HTERT RPE-1 (cell line): ENCODE data around the gene GRIA4.
"Not testable (repeated sequence)": the region's sequence is repeated elsewhere in the genome, so short reads cannot be mapped to it uniquely, and the experiment has no call there.

Experiments used
- in situ Hi-C: fragments of 300-500 bp; cut with MboI; formaldehyde crosslinking; loops from 4 replicates; pipeline ENCODE4 v1.14.3; 2020; ENCODE audit warnings: low sequenced_read_pairs

The GRIA4 gene

DNA sequence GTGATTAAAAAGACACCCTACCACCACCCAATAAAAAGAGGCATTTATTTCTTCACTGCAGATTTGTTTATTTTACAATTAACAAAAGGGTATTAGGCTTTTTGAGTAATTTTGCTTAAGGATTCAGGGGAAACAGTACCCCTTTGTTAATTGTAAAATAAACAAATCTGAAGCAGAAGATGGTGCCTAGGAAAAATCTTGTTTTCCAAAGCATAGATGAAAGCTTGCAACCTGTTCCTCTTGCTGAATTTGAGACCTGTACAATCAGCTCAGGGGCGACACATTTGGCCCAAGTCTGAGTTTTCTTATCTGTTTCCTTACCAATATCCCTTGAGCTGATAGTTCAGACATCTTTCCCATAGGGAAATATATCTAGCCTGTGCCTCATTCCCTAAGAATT lies 171.9 kb downstream of the GRIA4 start:
- in situ Hi-C loops: no loop called here

DNA sequence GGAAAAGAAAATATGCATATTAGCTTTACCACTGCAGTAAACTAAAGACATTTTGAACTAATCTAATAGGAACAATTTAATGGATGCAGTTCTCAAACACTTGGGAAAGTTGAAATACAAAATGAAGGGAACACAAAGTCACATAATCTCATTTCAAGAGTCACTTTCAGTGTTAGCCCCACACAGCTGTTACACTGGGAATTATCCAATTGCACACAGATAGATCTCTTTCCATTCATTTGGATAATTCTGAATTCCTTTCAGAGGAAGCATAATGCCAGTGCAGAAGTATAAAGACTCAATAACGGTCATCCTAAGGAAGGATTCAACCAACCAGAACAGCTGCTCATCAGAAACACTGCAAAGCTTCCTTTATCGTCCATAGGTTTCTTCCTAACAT lies 173.3 kb downstream of the GRIA4 start:
- in situ Hi-C loops: no loop called here

DNA sequence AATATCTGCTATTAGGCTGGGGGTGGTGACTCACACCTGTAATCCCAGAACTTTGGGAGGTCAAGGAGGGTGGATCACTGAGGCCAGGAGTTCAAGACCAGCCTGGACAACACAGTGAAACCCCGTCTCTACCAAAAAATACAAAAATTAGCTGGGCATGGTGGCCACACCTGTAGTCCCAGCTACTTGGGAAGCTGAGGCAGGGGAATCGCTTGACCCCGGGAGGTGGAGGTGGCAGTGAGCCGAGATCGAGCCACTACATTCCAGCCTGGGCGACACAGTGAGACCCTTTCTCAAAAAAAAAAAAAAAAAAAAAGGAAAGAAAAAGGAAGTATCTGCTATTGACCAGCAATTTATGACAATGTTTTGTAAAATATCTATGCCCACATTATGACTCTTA lies 176.0 kb downstream of the GRIA4 start:
- in situ Hi-C loops: not testable (repeated sequence)

DNA sequence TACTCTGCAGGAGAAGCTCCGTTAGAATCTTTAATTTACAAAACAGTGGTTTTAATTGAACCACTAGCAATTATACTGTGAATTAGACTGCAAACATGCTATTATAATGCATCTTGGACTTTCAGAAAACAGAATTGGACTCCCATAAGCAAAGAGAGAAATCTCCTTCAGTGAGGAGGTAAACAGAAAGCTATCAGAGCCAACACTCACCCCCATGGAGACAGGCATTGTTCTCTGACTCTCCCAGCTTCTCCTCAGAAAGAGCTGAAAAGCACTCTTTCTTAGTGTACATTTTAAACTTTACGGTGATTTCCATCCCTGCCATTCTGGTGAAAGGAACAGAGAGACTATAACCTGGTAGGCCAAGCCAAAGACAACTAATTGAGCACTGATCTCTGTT lies 176.9 kb downstream of the GRIA4 start:
- in situ Hi-C loops: no loop called here

DNA sequence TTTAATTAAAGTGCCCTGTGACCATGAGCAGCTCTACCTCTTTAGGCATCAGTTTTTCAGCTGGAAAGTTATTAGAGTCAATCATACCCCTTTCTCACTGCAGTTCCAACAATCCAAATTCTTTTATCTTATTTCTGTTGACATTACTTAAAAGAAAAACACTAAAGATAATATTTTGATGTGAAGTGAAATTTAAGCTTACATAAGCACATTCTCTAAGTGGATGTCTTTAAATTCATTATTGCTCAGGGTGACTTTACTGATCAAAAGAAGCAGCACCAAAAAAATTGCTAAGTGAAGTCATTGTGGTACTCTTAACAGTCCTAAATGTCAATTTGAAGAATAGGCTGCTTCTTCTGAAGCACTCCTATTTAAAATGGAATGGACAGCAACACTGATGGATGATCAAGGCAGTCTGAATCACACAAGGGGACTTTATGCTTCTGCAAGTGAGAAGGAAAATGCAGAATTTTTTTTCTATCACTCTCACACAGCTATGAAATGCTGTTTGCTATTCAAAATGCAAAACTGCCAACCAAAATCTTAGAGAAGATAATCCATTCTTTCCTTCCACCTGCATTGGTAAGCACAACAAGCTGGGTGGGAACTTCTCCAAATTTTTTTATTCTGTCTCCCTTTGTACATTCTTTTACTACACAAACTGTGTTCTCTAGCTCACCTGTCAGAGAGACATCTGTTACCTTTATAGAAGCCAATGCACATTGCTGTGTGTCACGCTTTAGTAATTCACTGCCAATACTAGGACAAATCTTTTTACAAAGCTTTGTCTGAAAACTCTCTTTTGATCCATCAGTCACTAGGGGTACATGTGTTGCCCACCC lies 179.9 kb downstream of the GRIA4 start:
- in situ Hi-C loops: no loop called here

DNA sequence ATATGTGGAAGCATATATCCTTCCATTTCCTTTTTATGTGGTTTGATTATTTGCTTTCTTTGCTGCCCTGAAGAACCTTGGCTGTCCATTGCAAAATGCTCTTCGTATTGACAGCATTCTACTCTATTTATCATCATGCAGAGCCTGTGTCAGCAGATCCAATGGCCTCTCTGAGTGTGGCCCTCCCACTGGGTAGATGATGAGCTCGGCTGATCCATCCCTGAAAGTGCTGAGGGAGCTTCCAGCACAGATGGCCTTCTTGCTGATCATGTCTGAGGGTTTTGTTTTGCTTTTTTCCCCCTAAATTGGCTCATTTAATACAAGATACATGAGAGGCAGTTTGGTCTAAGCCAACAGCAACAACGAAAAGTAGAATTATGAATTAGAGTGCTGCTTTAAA lies 181.0 kb downstream of the GRIA4 start:
- in situ Hi-C loops: no loop called here

DNA sequence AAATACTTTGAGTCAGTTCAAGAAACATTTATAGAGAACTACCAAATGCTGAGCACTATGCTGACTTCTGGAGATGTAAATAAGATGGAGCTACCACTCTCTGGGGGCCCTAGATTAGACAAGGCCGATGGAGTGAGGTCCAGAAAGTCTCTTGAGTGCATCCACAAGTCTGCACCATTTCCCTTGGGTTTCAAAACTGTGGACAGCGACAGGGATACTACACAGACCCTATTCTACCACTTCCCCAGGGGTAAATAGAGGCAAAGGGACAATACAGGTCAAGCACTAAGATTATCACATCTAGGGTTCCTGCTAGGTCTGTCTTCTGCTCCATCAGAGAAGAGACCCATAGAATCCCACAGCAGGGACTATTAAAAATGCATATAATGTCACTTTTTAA lies 183.2 kb downstream of the GRIA4 start:
- in situ Hi-C loops: no loop called here

DNA sequence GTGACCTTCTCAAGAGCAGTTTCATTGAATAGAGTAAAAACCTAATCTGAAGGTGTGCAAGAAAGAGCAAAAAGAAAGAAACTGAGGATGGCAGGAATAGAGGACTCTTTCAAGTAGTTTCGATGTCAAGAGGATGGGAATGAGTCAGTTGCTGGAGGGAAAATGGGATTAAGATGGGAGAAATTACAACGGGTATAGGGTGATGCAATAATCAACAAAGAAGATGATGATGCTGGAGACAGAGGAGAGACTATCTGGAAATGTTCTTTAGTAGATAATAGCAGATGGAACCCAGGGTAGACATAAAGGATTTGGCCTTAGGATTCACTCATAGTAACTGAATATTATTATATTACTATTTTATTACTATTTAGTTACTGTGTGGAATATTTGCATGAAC lies 189.4 kb downstream of the GRIA4 start:
- in situ Hi-C loops: no loop called here

DNA sequence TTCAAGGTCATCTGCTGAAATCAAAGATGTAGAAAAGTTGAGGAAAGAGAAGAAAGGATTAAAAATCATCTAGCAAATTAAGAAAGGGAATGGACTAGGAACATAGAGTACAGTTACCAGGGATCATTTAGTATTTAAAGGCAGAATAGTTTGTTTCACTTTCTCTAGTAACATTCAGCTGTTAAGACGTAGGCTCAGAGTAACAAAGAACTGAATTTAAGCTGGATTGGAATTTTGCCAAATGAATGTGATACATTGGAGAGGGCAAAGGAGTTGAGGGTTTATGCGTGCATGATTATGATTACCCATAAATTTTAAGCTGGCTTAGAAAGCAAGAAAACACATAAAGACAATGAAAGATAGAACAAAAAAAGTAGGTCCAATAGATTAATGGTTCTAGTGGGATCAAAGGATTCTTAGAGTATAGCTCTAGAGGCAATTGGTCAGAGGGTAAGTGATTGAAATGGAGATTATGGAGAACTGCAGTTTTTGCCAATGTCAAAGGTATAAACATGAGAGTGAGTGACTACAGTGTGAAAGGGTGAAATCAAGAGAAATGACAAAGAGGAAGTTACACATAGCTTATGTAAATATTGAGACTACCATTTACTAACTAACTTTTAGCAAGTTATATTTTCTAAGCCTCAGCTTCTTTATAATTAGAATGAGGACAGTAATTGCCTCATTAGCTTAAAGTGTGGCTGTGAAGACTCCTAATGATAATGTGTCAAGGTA lies 190.0 kb downstream of the GRIA4 start:
- in situ Hi-C loops: no loop called here

DNA sequence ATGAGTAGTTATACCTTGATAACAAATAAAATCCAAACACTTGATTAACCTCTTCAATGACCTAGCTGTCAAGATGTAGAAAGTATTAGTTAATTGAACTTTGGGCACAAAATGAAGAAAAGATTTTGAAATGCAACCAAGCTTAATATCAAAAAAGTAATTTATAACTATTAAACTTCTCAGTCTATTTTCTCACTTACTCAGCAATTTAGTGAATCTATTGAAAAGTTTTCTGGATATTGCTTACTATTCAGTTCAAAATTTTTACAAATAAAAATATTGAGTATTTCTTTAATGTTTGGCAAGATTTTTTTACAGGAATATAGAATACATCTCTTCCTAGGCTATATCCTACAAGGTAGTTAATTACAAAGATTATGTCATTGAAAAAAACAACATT lies 192.5 kb downstream of the GRIA4 start:
- in situ Hi-C loops: no loop called here

DNA sequence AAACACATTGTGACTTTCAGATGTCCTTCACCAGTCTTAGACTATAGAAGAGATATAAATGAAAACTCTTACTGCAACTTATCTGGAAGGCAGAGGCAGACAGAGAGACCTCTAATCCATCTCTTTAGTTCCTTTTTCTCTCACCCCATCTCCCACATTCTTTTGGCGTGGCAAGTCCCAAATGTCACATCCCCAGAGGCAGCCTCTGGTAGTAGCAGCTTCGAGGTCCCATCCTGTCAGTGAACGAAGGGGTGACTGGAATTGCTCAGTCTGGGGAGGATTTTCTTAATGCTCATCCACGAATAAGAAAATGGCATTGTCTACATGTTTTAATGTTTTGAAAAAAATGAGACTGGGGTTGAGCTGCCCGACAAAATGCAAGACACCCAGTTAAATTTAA lies 201.4 kb downstream of the GRIA4 start:
- in situ Hi-C loops: no loop called here

DNA sequence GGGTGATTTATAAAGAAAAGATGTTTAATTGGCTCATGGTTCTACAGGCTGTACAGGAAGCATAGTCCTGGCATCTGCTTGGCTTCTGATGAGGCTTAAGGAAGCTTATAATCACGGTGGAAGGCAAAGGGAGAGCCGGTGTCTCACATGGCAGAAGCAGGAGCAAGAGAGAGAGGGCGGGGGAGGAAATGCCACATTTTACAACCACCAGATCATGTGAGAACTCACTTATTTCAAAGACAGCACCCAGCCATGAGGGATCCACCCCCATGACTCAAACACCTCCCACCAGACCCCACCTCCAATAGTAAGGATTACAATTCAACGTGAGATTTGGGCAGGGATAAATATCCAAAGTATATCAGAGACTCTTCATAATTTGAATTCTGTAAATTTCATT lies 211.5 kb downstream of the GRIA4 start:
- in situ Hi-C loops: no loop called here

DNA sequence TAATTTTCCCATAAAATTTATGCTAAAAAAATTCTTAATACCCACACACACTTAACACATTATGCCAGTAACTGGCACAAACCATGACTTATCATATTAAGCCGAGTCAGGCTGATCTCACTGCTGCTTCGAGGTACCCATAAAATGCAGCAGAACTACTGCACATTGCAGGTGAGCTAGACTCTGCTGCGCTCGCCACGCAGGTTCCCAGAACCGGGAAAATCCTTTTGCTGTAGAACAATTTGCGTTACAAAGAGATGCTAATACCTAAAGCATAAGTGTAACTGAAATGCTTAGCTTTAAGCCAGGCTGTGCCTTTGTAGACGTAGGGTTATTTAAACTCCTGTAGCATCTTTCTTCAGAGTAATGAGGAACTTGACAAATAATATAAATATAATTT lies 211.9 kb downstream of the GRIA4 start:
- in situ Hi-C loops: no loop called here

DNA sequence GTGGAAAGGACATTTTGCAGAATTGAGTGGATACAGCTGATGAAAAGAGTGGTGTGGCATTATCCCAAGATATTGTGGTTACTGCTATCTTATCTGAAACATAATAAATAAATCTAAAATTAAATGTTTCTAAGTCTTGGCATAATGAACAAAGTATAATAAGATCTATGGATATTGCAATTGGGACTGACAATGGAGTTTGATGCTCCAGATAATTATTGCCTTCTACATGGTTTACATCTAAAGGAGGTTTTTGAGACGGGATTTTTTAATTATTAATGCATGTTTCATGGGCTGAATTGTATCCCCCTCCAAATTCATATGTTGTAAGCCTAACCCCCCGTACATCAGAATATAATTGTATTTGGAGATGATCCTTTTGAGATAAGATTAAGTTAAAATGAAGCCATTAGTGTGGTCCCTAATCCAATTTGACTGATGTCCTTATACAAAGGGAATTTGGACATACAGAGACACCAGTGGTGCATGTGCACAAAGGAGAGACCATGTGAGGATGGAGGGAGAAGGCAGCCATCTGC lies 213.7 kb downstream of the GRIA4 start:
- in situ Hi-C loops: no loop called here

DNA sequence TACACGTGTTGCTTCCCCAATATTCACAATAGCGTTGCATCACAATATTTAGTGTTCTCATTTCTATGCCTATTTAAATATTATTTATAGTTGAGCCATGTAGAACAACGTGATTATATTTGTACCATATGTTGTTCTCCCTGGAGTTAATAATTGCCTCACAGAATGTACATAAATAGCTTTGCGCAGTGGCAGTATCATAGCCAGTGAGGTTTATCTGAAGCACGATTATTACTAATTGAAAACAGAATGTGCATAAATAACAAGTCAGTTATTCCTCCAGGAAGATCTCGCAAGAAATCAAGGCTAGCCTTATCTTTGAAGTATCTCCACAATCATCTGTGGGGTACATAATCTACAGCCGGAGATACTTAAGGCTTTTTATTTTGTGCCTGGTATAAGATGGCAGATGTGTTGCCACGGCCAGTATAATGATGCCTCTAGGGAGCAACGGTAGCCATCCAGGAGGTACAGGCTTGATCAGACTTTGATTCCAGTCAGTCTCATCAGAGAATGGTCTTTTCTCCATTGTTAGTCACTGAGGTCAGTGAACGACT lies 214.7 kb downstream of the GRIA4 start:
- in situ Hi-C loops: no loop called here

DNA sequence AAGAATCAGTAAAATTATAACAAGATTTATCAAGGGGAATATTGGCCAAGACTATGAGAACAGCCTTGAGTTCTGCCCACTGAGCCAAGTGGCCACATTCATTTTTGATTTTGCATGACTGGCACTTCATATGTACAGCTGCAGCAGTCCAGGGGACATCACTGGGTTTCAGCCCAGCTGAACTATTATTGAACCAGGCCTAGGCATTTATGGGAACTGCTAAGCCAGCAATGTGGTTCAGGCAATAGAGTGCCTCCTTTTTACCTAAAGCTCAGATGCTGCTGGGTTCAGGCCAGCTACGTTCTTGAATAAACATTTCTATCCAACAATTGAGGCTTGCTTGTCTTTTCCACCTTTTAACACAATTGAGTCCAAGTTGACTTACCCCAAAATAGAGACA lies 215.3 kb downstream of the GRIA4 start:
- in situ Hi-C loops: no loop called here

DNA sequence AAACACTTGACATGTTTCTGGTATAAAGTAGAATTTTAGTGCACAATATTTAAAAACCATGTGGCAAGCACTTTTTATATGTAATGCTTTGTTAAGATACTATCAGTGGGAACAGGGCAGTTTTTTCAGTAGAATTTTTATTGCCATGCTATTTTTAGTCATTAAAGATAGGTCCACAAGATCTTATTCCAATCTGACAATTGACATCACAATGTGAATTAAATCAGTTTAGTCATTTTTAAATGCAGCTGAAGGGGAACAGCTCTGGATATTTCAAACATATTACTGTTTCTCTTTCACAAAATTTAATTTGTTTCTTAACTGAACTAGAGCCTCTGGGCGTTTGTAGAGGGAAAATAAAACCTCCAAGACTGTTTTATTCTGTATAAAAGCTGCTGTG lies 218.0 kb downstream of the GRIA4 start:
- in situ Hi-C loops: no loop called here

DNA sequence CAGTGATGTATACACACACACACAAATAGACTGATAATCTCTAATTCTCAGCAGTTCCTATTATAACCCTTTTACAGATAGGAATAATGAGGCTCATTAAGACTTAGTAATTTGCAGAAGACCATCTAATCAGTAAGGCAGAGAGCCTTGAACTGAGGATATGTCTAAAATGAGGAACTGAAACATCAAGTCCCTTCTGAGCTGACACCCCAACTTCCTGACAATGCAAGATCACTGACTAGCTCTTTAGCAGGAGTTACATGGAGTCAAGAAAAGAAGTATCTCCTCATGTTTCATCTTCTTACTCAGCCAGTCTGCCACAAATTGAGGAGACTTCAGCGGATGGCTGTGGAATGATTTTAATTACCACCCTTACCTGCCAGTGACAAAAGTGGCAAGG lies 219.2 kb downstream of the GRIA4 start:
- in situ Hi-C loops: no loop called here

DNA sequence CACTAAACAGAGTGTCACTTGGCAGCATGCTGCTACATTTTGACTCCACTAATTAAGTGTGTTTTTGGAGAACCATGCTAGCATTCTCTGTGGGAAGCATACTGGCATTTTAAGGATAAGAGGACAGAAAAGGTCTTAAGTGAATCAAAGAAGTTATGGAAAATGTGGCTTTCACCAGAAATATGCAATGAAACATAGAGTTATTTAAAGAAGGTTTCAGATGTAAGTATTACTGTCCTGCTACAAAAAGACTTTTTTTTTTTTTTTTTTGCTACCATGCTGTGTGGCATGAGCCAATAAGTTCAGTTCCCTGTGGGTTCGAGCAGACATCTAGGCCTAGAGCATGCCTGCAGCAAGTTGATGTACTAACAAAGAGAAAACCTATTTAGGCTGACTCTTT lies 224.6 kb downstream of the GRIA4 start:
- in situ Hi-C loops: no loop called here

DNA sequence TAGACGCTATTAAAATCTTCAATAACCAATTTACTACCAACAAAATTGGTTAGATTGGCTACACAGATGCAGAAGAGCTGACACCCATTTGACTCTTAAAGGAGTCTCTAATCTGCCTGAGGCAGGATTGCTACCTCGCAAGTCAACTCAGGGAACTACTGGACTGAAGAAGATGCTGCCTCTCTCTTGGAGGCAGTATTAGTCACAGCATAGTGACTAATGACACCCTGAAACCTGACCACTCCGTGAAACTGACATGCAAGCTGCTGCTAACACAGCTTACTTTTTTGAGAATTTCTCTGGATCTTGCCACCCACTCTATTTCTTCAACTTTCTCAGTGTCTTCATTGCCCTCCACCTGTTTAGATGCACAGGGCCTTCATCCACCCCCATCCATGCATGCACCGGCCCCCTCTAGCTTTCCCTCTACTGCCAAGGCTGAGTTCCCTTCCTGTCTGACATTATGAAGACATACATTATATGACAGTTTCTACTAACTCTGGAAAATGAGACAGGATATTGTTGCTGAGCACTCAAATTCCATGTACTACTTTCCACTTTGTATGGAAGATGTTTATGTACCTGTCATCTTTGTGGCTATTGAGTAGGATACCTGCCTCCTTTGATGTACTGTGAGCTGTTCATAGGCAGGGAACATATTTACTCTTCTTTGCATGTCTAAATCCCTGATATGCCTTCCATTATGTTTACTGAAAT lies 229.0 kb downstream of the GRIA4 start:
- in situ Hi-C loops: no loop called here

DNA sequence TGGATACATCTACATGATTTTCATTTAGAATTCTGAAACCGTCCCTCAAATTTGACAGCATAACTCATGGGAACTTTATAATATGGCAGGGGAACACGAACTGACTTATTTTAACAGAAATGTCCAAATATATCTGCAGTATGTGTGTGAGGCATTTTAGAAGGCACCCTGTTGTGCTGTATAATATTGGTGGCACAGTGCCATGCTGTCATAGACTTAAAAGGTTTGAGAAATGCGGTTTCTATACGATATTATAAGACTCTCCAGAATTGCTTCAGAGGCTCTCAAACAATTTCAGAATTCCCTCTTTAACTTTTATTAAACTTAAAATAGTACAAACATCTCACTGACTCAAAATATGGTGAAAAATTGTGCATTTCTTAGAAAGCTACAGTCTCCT lies 230.5 kb downstream of the GRIA4 start:
- in situ Hi-C loops: no loop called here
